Raji (cell line): Measurements from ENCODE around the gene XYLT1.

ENCODE experiments used
- POLR2A ChIP-seq: IDR thresholded peaks from 2 replicates; pipeline ENCODE4 v1.6.1; 2011; ENCODE audit warnings: low read depth, low read length, control low read depth; ENCODE audit not compliant: insufficient read depth

The XYLT1 gene

DNA sequence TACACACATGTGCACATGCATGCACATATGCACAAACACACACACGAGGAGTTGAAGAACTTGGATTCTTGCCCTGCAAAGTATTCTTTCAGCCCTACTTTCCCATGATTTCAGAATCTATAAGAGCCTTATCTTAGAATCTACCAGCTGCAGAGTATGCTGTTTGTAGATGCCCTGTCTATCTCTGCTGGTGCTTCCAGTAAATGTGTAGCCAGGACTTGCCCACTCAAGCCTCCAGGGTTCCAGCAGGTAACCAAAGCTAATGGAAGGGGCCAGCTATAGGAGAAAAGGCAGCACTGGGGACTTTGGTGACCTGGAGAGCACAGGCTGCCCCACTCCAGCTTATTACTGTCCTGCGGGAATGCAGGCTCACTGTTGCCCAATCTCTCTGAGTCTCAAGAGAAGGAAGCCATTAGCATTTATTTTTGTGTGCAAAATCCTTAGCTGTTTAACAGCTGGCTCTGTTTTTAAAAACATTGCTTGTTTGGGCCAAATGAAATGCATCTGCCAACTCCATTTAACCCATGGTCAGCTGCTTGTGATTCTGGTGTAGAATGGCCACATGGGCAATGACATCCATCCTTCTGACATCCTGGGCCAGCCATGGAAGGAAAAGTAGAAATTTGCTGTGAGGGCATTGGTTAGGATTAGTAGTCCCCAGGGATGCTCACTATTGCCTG is 28.6 kb upstream of the XYLT1 start:
- TF ChIP-seq POLR2A = no peak

DNA sequence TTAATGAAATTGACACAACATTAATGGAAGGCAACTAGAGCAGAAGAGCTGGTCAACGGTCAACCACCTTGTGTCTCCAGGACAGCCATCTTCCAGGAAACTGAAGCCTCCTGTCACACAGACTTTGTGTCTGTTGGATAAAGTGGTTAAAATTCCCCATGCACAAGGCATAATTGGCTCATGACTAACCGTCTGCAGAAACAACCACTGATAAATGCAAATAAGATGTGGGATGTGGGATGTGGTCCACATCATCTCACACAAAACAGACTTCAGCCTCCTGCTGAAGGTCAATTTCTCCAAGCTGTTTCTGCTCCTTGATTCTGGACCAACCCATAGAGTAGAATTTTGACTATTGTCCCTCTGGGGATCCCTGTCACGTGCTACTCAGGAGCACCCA is 26.9 kb upstream of the XYLT1 start:
- no peak for TF ChIP-seq POLR2A

- no peak for TF ChIP-seq POLR2A
Observed at GRCh38 chr16:17496891-17497290, 26.1 kb upstream of the XYLT1 start.

GRCh38 chr16:17493012-17493411 is 22.3 kb upstream of the XYLT1 start:
- TF ChIP-seq POLR2A = no peak

- TF ChIP-seq POLR2A = no peak
Observed at GRCh38 chr16:17491140-17491662, 20.4 kb upstream of the XYLT1 start.

DNA sequence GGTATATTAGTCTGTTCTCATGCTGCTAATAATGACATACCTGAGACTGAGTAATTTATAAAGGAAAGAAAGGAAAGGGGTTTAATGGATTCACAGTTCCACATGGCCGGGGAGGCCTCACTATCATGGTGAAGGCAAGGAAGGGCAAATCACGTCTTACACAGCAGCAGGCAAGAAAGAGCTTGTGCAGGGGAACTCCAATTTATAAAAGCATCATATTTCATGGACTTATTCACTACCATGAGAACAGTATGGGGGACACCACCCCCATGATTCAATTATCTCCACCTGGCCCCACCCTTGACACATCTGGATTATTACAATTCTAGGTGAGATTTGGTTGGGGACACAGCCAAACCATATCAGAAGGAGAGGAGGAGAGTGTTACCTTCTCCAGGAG is 17.7 kb upstream of the XYLT1 start:
- no peak for TF ChIP-seq POLR2A

DNA sequence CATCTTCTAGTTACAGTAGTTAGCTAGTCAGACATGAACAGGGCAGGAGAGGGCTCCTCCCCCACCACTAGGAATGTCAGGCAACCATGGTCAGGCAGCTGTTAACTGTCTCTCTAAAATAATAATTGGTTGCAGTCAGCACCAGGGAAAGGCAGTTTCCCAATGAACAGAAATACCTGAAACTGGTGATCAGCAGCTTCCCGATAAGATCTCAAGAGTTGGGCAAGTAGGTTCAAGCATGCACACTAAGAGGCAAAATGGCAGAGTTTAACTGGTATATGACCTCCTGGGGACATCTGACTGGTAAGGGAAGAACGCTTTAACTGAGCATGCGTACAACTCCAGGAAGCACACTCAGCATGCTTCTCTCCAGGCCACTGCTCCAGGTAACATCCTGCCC is 12.6 kb upstream of the XYLT1 start:
- TF ChIP-seq POLR2A = no peak

DNA sequence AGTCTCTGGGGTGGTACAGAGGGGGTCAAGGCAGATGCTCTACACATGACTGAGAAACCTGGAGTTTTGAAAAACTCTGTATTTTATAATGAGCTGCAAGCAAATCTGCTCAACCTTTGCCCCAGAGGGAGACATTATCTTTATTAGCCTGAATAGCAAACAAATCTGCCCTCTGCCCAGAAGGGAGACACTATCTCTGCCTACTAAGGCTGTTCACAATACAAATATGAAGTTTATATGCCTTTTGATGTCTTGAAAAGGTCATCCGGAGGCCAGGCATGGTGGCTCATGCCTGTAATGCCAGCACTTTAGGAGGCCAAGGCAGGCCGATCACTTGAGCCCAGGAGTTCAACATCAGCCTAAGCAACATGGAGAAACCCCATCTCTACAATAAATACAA is 11.0 kb upstream of the XYLT1 start:
- TF ChIP-seq POLR2A = no peak

DNA sequence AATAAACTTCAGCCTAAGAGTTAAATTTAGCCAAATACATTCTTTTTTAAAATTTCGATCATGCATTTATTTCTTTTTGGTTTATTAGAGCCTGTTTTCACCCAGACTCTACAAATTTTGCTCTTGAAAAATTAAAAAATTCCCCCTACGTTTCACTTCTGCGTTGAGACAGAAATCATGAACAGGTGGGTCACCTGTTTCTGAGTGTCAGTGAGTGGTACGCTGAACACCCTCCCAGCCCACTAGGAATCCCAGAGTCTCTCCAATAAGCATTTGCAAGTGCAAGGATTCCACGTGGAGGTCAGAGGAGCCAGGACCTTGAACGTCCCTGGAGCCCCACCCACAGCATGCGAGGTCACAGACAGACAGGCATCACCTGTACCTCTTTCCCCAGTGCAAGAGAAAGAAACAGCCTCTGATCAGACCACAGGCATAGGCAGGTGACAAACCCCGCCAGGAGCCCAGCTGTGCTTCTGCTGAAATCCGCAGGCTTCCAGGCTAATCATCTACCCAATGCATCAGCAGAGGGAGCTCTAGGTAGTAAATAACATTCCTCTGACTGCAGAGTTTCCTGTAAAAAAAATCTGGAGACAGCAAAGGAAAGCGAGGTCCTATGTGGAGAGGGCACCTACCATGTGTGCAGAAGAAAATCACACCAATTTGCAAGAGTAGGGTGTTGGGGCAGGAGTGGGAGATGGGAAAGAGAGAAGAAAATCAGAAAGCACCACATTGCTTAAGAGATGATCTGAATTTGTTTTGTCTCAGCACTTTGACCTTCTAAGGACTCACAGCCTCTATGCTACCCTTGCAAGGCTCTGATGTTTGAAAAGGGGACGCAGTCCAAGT is 5.9 kb upstream of the XYLT1 start:
- TF ChIP-seq POLR2A = no peak

DNA sequence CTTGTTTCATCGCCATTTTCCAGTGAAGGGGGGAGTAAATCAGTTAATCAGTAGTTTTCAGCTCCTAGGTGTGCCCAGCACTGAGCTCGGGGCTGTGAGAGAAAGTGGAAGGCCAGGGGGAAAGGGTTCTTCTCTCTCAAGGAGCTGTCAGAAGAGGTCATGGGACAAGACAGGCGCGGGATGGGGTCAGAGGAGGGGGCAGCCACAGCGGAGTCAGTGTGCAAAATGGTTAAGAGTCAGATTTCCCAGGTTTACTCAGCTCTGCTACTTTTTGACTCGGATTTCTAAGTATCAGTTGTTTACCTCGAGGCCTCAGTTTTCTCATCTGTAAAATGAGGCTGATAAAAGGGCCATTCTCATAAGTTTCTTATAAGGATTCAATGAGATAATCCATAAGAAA is 4.3 kb upstream of the XYLT1 start:
- no peak for TF ChIP-seq POLR2A

DNA sequence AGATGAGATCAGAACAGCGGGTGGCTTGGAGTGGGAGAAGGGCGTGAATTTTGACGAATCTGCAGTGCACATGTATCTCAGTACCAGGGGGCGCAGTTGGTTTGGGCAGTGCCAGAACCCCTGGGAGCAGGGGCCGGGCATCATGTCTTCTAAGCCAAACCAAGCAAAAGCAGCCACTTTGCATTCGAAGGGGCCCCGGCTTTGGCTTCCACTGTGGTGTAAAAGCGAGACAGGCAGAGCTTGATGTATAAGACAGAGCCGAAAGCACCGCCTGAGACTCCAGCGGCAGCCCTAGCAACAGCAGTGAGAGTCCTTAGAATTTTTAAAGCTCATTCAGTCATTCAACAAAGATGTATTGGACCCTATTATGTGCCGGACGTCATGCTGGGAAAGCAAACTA is 3.8 kb upstream of the XYLT1 start:
- no peak for TF ChIP-seq POLR2A

DNA sequence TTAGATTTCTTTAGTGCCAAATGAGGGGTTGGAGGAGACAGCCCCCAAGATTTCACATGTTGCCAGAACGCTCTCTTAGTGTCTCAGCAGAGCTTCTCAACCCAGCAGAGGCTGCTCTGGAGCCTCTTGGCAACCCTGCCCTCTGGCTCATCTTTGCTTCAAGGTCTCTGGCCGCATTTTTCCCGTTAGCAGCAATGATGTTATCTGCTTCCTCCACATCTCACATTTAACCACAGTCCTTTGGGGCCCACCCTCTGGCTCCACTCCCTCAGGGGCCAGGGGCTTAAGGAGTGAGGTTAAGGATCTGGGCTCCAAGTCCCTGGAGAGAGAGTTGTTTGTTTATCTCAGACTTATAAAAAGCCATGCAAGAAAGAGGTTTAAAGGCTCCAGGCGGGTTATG is 3.3 kb upstream of the XYLT1 start:
- TF ChIP-seq POLR2A = no peak

- no peak for TF ChIP-seq POLR2A
Observed at GRCh38 chr16:17471719-17472461, 1.1 kb upstream of the XYLT1 start.

DNA sequence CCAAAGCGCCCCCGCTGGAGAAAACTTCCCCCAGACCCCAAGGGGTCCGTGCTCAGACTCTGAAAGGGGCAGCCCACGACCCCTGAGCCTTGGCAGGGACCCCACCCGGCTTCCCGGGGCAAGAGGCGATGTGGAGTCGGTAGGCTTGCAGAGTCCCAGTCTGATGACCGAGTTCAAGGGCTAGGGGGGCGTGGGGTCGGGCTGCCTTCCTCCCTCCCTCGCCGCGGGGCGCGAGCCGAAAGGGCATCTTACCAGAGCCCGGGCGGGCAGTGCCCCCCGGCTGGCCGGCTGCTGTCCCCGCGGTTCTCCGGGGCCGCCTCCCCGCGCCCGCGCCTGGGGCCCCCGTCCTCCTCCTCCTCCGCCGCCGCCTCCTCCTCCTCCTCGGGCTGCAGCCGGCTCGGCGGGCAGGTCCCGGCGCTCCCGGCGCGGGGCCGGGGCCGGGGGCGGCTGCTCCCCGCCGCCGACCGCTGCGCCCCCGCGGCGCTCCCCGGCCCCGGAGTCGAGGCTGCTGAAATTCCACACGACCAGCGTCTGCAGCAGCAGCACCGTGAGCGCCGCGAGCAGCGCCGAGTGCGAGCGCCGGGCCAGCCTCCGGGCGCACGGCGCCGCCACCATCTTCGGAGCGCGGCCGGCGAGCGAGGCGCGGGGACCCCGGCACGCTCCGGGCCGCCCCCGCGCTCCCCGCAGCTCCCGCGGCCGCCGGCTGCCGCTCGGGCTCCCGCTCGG is 415 bp downstream of the XYLT1 start:
- no peak for TF ChIP-seq POLR2A

DNA sequence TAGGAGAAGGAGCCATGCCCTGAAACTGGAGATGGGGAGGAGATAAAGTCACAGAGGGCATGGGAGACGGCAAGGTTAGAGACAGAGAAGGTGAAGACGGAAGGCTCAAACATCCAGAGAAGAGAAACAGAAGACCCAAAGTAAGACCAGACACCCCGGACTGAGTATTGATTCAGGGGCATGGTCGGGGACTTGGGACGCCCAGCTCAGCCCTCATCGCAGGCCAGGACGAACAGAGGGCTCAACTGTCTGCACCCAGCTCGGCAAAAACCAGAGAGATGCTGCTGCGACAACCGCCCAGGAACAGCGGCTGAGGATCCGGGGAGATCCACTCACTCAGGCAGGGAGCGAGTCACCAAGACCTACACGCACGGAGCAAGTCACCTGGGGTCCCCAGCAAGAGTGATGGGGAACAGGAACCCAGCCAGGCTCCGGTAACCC is 999 bp downstream of the XYLT1 start:
- no peak for TF ChIP-seq POLR2A
